Measurements from ENCODE around the gene PELI2. TPM values are rescaled to one million over a fixed set of nuclear protein-coding genes. Genes with fewer than 3 reads are reported as not detected.

Gene PELI2
- total and polyA plus RNA-seq, 3 donors from 2014 or later = 14.5 to 32.5 (median 27.6) TPM

DNA sequence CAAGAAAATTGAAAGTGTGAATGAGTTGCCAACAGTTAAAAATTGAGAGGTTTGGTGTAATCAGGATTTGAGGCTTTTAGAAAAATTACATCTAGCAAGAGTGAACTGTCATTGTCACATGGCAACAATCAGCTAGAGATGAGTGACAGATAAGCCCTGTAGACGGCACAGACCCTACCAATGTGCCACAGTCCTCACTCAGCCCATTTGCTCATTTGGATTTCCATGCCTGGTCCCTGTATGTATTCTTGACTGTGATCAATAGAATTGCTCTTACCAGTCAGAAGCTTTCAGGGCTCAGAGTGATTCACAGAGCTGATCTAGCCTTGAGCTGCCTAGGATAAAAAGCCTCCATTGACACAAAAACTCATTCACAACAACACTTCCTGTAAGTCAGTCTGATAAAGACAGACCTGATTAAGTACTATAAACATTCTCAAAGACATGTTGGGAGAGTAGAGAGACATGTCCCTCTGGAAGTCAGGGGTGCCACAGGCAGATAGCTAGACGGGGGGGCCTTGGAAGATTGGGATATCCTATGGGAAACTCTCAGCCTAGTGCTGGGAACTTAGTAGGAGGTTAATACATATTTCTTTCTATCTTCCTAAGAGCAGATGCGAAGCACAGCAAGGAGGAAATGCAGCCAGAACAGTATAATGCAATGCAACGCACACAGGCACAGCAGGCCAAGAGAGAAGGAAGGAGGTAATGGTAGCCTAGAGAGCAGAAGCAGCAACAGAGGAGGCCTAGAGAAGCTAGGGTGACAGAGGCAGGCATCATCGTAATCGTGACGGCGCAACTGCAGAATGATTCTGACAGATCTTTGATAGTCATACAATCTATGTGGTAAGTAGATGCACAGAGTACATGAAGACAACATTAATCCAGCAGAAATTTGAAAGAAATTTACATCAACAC lies 2.0 kb upstream of the PELI2 start:
- 51 to 53% methylated on average over 8 of the region's 8 CpGs for WGBS, 2 donors
- no peaks in the 10 kb centered on the region for H3K27me3 ChIP-seq
- no peak overlapping the region for H3K27ac ChIP-seq
- no peaks in the 10 kb centered on the region for H3K9me3 ChIP-seq
- no peaks in the 10 kb centered on the region for H3K36me3 ChIP-seq (ENCODE audit: low read depth, missing control alignments)
- no peak for DNase-seq
- intact Hi-C loops (cut with DNase I; ENCODE audit: low total_unique reads) = no loop called here
- TF ChIP-seq, protein P1, sequence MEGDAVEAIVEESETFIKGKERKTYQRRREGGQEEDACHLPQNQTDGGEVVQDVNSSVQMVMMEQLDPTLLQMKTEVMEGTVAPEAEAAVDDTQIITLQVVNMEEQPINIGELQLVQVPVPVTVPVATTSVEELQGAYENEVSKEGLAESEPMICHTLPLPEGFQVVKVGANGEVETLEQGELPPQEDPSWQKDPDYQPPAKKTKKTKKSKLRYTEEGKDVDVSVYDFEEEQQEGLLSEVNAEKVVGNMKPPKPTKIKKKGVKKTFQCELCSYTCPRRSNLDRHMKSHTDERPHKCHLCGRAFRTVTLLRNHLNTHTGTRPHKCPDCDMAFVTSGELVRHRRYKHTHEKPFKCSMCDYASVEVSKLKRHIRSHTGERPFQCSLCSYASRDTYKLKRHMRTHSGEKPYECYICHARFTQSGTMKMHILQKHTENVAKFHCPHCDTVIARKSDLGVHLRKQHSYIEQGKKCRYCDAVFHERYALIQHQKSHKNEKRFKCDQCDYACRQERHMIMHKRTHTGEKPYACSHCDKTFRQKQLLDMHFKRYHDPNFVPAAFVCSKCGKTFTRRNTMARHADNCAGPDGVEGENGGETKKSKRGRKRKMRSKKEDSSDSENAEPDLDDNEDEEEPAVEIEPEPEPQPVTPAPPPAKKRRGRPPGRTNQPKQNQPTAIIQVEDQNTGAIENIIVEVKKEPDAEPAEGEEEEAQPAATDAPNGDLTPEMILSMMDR (IDR thresholded peaks at IDR 0.05) = no peak
- TF ChIP-seq POLR2A (IDR thresholded peaks at IDR 0.05) = no peak
- H3K4me1 ChIP-seq = peaks cover 1% of the 10 kb centered on the region
- H3K4me3 ChIP-seq = no peak overlapping the region

DNA sequence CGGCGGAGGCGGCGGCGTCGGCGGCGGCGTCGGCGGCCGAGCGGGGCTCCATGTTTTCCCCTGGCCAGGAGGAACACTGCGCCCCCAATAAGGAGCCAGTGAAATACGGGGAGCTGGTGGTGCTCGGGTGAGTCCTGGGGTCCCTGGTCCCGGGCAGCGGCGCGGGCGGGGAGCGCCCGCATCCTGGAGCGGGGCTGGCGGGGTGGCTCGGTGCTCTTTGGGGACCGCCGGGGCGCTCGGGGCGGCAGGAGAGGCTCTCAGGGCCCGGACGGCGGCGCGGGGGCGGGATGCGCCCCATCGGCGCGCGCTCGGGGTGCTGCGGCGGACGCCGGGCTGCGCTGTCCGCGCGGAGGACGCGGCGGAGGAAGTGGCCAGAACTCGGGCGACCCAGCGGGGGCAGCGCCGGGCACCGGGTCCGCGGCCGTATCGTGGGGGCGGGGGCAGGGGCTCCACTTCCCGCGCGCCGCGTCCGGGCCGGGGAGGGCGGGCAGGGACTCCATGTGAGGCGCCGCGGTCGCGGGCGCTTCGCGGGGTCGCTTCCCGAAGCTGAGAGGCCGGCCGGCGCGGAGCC lies 485 bp downstream of the PELI2 start:
- Histone ChIP-seq H3K36me3 (ENCODE audit: low read depth, missing control alignments) (no peaks in the 10 kb centered on the region), H3K27ac (peak overlapping the region; percentile 91 to 97), H3K4me3 (peak overlapping the region; percentile 85 to 88), H3K27me3 (no peaks in the 10 kb centered on the region), H3K9me3 (no peaks in the 10 kb centered on the region), H3K4me1 (peaks cover 22% of the 10 kb centered on the region)
- TF ChIP-seq POLR2A (IDR thresholded peaks at IDR 0.05) = no peak
- TF ChIP-seq, protein P1 (IDR thresholded peaks at IDR 0.05) = no peak
- 0% methylated on average over 33 of the region's 87 CpGs; no CpG with 5 or more reads in 1 of the 2 donors for WGBS, 2 donors
- intact Hi-C loops (cut with DNase I; ENCODE audit: low total_unique reads) = no loop called here
- peak; percentile 43 for DNase-seq

DNA sequence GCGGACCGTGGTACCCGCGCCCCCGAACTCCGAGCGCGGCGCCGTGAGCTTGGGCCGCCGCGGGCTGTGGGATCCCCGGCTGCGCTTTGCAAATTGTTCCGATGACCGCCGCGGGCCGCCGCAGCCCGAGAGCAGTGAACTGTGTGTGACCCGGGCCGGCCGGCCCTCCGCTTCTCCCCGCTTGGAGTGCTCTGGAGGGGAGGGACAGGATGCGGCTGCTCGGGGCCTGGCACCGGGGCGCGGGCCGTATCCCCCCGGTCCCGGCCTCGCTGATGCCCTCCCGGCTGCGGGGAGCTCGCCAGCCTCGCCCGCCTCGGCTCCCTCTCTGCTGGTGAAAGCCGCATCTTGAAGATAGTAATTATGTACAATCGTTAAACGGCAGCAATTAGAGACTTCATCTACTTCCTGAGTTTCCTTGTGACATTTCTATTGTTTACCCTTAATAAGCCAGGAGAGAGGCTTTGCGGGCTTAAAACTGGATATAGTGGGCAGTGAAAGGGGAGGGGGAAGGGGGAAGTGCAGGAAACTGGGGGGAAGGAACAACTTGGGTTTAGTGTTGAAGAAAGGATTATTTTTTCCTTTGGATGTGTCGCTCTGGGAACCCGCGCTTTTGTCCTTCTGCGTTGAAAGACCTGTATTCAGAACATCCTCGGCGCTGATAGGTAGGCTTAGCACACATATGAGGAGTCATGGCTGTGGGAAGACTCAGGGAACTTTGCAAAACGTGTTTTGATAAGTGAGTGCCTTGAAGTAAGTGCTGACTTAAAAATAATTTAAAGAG lies 1.2 kb downstream of the PELI2 start:
- intact Hi-C loops (cut with DNase I; ENCODE audit: low total_unique reads) = no loop called here

DNA sequence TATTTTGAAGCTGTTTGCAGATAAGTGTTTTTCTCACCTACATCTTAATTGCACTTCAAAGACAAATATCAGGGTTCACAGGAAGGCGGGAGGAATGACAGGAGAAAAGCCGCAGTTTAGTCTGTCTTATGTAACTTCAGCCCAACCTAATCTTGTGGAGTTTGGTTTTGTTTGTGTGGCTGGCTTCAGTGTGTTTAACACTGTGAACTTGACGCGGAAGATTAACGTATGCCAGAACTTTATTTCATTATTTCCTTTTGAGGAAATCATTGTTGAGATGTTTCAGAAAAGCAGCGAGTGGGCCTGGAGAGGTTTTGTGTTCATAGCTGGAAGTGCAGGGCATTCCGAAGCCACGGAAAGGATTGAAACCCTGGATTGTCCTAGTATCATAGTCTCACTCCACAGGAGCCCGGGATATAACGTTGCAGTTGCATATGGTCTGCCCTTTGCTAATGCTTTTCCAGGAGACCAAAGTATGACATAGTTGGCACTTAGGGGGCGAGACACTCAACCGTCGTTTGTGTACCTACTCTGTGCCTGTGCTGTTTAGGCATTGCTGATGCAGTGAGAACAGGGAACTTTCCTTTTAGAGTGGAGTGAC lies 2.0 kb downstream of the PELI2 start:
- WGBS, 2 donors = 3 to 4% methylated on average over 13 of the region's 13 CpGs
- peaks cover 29% of the 10 kb centered on the region for H3K4me1 ChIP-seq
- intact Hi-C loops (cut with DNase I; ENCODE audit: low total_unique reads) = no loop called here
- peak overlapping the region; percentile 85 to 88 for H3K4me3 ChIP-seq
- H3K9me3 ChIP-seq = no peaks in the 10 kb centered on the region
- no peaks in the 10 kb centered on the region for H3K36me3 ChIP-seq (ENCODE audit: low read depth, missing control alignments)
- no peak for TF ChIP-seq POLR2A (IDR thresholded peaks at IDR 0.05)
- TF ChIP-seq, protein P1 (IDR thresholded peaks at IDR 0.05) = no peak
- DNase-seq = peak; percentile 41
- H3K27me3 ChIP-seq = no peaks in the 10 kb centered on the region
- H3K27ac ChIP-seq = peak overlapping the region; percentile 91 to 97

More for the DNA sequence above, 1.2 kb downstream of the PELI2 start:
- Histone ChIP-seq H3K36me3 (ENCODE audit: low read depth, missing control alignments) (no peaks in the 10 kb centered on the region), H3K4me3 (peak overlapping the region; percentile 85 to 88), H3K9me3 (no peaks in the 10 kb centered on the region), H3K4me1 (peaks cover 26% of the 10 kb centered on the region), H3K27me3 (no peaks in the 10 kb centered on the region), H3K27ac (peak overlapping the region; percentile 91 to 97)
- no peak for TF ChIP-seq POLR2A (IDR thresholded peaks at IDR 0.05)
- TF ChIP-seq, protein P1 (IDR thresholded peaks at IDR 0.05) = no peak
- peak; percentile 54 for DNase-seq
- 0 to 2% methylated on average over 10 to 49 of the region's 53 CpGs for WGBS, 2 donors

Data from testis (tissue), 3 donors.